IMR-90 (cell line): Measurements from ENCODE around the gene LYPD5. TPM values are rescaled to one million over a fixed set of nuclear protein-coding genes. Genes with fewer than 3 reads are reported as not detected.

ENCODE experiments used
- ATAC-seq: fragments of 200-7000 bp; cut with Tn5 transposase; 2 replicates; pipeline ENCODE4 v1.9.1; 2020; ENCODE audit warnings: low read depth, mild to moderate bottlenecking, moderate library complexity
- BruUV-seq: library from RNA; stranded (reverse); fragments of 400-500 nt; replicated peaks from 2 replicates; lab custom pipeline; 2021; lab: Mats Ljungman, UMichigan
- CTCF ChIA-PET: fragments of 300-600 bp; formaldehyde crosslinking; extraction: SDS; loops from one replicate; lab custom pipeline; 2021; ENCODE audit warnings: antibody characterized with exemption; lab: Yijun Ruan, JAX
- POLR2A ChIA-PET: fragments of 300-600 bp; sonication (Branson Sonifier 250); formaldehyde crosslinking; loops from one replicate; lab custom pipeline; 2022; ENCODE audit warnings: antibody characterized with exemption; ENCODE audit not compliant: unreplicated experiment; lab: Charles Lee
- DNase-seq: peaks from one replicate; pipeline ENCODE4 v3.0.0; 2013
- H2AFZ ChIP-seq: replicated peaks from 2 replicates; pipeline ENCODE3; 2013; ENCODE audit warnings: low read length, mild to moderate bottlenecking; ENCODE audit not compliant: poor library complexity
- H2AK5ac ChIP-seq: 2 replicates; pipeline ENCODE4 v1.6.1; 2013; ENCODE audit warnings: low read depth, low read length, inconsistent platforms
- H2AK9ac ChIP-seq: replicated peaks from 2 replicates; pipeline ENCODE3; 2013; ENCODE audit warnings: mild to moderate bottlenecking, low read depth, low read length, moderate library complexity; ENCODE audit not compliant: poor library complexity
- H2BK120ac ChIP-seq: 2 replicates; pipeline ENCODE4 v1.6.1; 2013; ENCODE audit warnings: low read depth, low read length, inconsistent platforms
- H2BK15ac ChIP-seq: 3 replicates; pipeline ENCODE4 v1.6.1; 2013; ENCODE audit warnings: low read depth, low read length, inconsistent platforms
- H2BK20ac ChIP-seq: 2 replicates; pipeline ENCODE4 v1.6.1; 2013; ENCODE audit warnings: low read depth, mild to moderate bottlenecking, inconsistent platforms, low read length, moderate library complexity
- H2BK5ac ChIP-seq: 2 replicates; pipeline ENCODE4 v1.6.1; 2013; ENCODE audit warnings: mild to moderate bottlenecking, low read depth, low read length, inconsistent platforms; ENCODE audit not compliant: poor library complexity, severe bottlenecking
- H3K14ac ChIP-seq: replicated peaks from 2 replicates; pipeline ENCODE4 v1.6.1; 2013; ENCODE audit warnings: low read depth, low read length, inconsistent platforms
- H3K18ac ChIP-seq: 2 replicates; pipeline ENCODE4 v1.6.1; 2013; ENCODE audit warnings: low read depth, low read length, control low read depth
- H3K23ac ChIP-seq: 2 replicates; pipeline ENCODE4 v1.6.1; 2013; ENCODE audit warnings: low read depth, low read length, inconsistent platforms
- H3K27ac ChIP-seq: 2 replicates; pipeline ENCODE4 v1.5.1; 2013; ENCODE audit warnings: mild to moderate bottlenecking, control low read depth, low read length; ENCODE audit not compliant: insufficient read depth
- H3K27me3 ChIP-seq: 2 replicates; pipeline ENCODE4 v1.6.1; 2013; ENCODE audit warnings: low read length; ENCODE audit not compliant: control insufficient read depth, insufficient read depth
- H3K36me3 ChIP-seq: 2 replicates; pipeline ENCODE4 v1.6.1; 2013; ENCODE audit warnings: low read length, mixed read lengths; ENCODE audit not compliant: control insufficient read depth, insufficient read depth
- H3K4ac ChIP-seq: 2 replicates; pipeline ENCODE4 v1.6.1; 2013; ENCODE audit warnings: low read depth, low read length, inconsistent platforms
- H3K4me1 ChIP-seq: 2 replicates; pipeline ENCODE4 v1.6.1; 2013; ENCODE audit warnings: low read length, mixed read lengths; ENCODE audit not compliant: control insufficient read depth, insufficient read depth
- H3K4me2 ChIP-seq: 2 replicates; pipeline ENCODE4 v1.6.1; 2013; ENCODE audit warnings: low read depth, mild to moderate bottlenecking, control low read depth, low read length, moderate library complexity
- H3K4me3 ChIP-seq: 2 replicates; pipeline ENCODE4 v1.5.1; 2013; ENCODE audit warnings: low read depth, mild to moderate bottlenecking, control low read depth, low read length, moderate library complexity; ENCODE audit not compliant: insufficient read depth
- H3K56ac ChIP-seq: 2 replicates; pipeline ENCODE4 v1.6.1; 2013; ENCODE audit warnings: low read length, inconsistent platforms; ENCODE audit not compliant: insufficient read depth; ENCODE audit errors: extremely low read depth
- H3K79me1 ChIP-seq, 2 experiments: 2 replicates each; pipeline ENCODE4 v1.6.1; 2013; ENCODE audit warnings: low read length in 2 of 2, inconsistent platforms in 1 of 2, low read depth in 1 of 2
- H3K9ac ChIP-seq: 2 replicates; pipeline ENCODE4 v1.6.1; 2013; ENCODE audit warnings: low read depth, low read length, control low read depth
- H3K9me1 ChIP-seq: 2 replicates; pipeline ENCODE4 v1.6.1; 2013; ENCODE audit warnings: low read length, inconsistent platforms; ENCODE audit not compliant: insufficient read depth
- H3K9me3 ChIP-seq: 2 replicates; pipeline ENCODE4 v1.6.1; 2013; ENCODE audit warnings: low read length; ENCODE audit not compliant: control insufficient read depth, insufficient read depth
- H4K20me1 ChIP-seq: 2 replicates; pipeline ENCODE4 v1.6.1; 2013; ENCODE audit warnings: low read length, inconsistent platforms; ENCODE audit not compliant: insufficient read depth
- H4K5ac ChIP-seq: 2 replicates; pipeline ENCODE4 v1.6.1; 2013; ENCODE audit warnings: mild to moderate bottlenecking, low read depth, low read length, control low read depth
- H4K8ac ChIP-seq, 2 experiments: 2 replicates each; pipeline ENCODE4 v1.6.1; 2013; ENCODE audit warnings: low read depth in 2 of 2, low read length in 2 of 2, control low read depth in 1 of 2, inconsistent platforms in 1 of 2
- H4K91ac ChIP-seq: 2 replicates; pipeline ENCODE4 v1.6.1; 2013; ENCODE audit warnings: low read depth, low read length, inconsistent platforms; ENCODE audit not compliant: insufficient read depth
- CHD1 ChIP-seq: IDR thresholded peaks from 2 replicates; pipeline ENCODE4 v1.6.1; 2012; ENCODE audit warnings: low read depth, low read length, improper control_type of control experiment
- FOS ChIP-seq: fragments of 150-350 bp; IDR thresholded peaks from 2 replicates; pipeline ENCODE4 v1.6.1; 2016; ENCODE audit warnings: low read depth, low read length
- MAFK ChIP-seq: IDR thresholded peaks from 2 replicates; pipeline ENCODE4 v1.6.1; 2012; ENCODE audit warnings: low read depth, low read length, improper control_type of control experiment
- MAZ ChIP-seq: IDR thresholded peaks from 2 replicates; pipeline ENCODE4 v1.6.1; 2012; ENCODE audit warnings: low read depth, mild to moderate bottlenecking, low read length, improper control_type of control experiment, moderate library complexity, borderline replicate concordance
- MXI1 ChIP-seq: IDR thresholded peaks from 2 replicates; pipeline ENCODE4 v1.6.1; 2012; ENCODE audit warnings: low read depth, mild to moderate bottlenecking, low read length, moderate library complexity, borderline replicate concordance
- NFE2L2 ChIP-seq: fragments of 150-350 bp; IDR thresholded peaks from 2 replicates; pipeline ENCODE4 v1.6.1; 2016; ENCODE audit warnings: low read depth, mild to moderate bottlenecking, low read length
- POLR2A ChIP-seq: IDR thresholded peaks from 2 replicates; pipeline ENCODE4 v1.6.1; 2012; ENCODE audit warnings: mild to moderate bottlenecking, low read depth, low read length
- RAD21 ChIP-seq: IDR thresholded peaks from 2 replicates; pipeline ENCODE4 v1.6.1; 2012; ENCODE audit warnings: low read length, improper control_type of control experiment
- RCOR1 ChIP-seq: IDR thresholded peaks from 2 replicates; pipeline ENCODE4 v1.6.1; 2012; ENCODE audit warnings: mild to moderate bottlenecking, low read length, improper control_type of control experiment; ENCODE audit not compliant: insufficient replicate concordance
- RFX5 ChIP-seq: IDR thresholded peaks from 2 replicates; pipeline ENCODE4 v1.8.0; 2012; ENCODE audit warnings: low read depth, mild to moderate bottlenecking, low read length, moderate library complexity
- SMC3 ChIP-seq: fragments of 150-350 bp; IDR thresholded peaks from 2 replicates; pipeline ENCODE4 v1.6.1; 2016; ENCODE audit warnings: low read depth, mild to moderate bottlenecking, antibody characterized with exemption, low read length, moderate library complexity
- WGBS, 2 experiments: methylation state at CpG; one replicate each; pipeline versions ENCODE4 v1.1.5 to v1.1.7; 2013; ENCODE audit warnings: missing lambda C conversion rate in 2 of 2; ENCODE audit not compliant: insufficient read length in 1 of 2; ENCODE audit errors: extremely low coverage in 2 of 2; 5-methylcytosine and 5-hydroxymethylcytosine counted together
- dilution Hi-C: fragments of 300-500 bp; cut with HindIII; formaldehyde crosslinking; loops from one replicate; pipeline ENCODE4 v1.14.3; 2018; ENCODE audit warnings: low sequenced_read_pairs; ENCODE audit not compliant: unreplicated experiment
- in situ Hi-C: fragments of 300-500 bp; cut with MboI; formaldehyde crosslinking; loops from 3 replicates; pipeline ENCODE4 v1.14.3; 2019; ENCODE audit warnings: low sequenced_read_pairs, inconsistent platforms, mixed read lengths
- intact Hi-C: fragments of 100-400 bp; cut with micrococcal nuclease; formaldehyde crosslinking; loops from 2 replicates; pipeline ENCODE4 v1.10.0; 2022
- polyA plus RNA-seq, 3 experiments: library from polyadenylated mRNA; depleted of rRNA; stranded (reverse); fragments of >200 nt; gene quantifications; 2 replicates each; pipeline ENCODE4 v1.2.3, GENCODE V29; 2012; ENCODE audit warnings: low replicate concordance in 1 of 3
- total RNA-seq: library from RNA; depleted of rRNA; stranded (reverse); fragments of >200 nt; gene quantifications from 2 replicates; pipeline ENCODE4 v1.2.3, GENCODE V29; 2012
- TF ChIP-seq, protein P1 (sequence below): conservative IDR thresholded peaks from 2 replicates; pipeline ENCODE4 v1.5.1; 2012; ENCODE audit warnings: mild to moderate bottlenecking, low read depth, low read length, improper control_type of control experiment
- TF ChIP-seq, protein P2 (sequence below): fragments of 150-350 bp; IDR thresholded peaks from 2 replicates; pipeline ENCODE4 v1.6.1; 2016; ENCODE audit warnings: low read depth, mild to moderate bottlenecking, low read length, moderate library complexity, borderline replicate concordance
- TF ChIP-seq, protein P3 (sequence below): fragments of 150-350 bp; IDR thresholded peaks from 2 replicates; pipeline ENCODE4 v1.6.1; 2017; ENCODE audit warnings: mild to moderate bottlenecking, antibody characterized with exemption, low read length, low read depth

Gene LYPD5
- total and polyA plus RNA-seq, 2 of the 4 experiments (the other 2 are of a cell fraction) = 0.31 to 0.36 TPM

DNA sequence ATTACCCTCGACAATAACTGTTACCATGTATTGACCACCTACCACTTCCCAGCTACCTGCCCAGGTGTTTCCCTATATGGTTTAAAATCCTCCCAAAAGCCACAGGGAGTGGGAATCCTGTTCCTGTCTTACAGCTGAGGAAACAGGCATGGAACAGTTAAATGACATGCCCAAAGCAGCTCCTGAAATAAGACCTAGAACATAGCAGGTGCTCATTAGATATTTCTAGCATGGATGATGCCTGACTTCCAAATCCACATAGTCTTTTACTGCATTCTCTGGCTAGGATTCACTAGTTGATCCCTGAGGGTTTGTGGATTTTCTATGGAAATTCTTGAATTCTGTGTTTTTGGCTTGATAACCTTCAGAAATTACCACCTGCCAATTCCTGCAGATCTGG, 34.4 kb downstream of the LYPD5 start:
- Histone ChIP-seq H2BK15ac (no peak overlapping the region), H3K14ac (no peak overlapping the region), H3K4me1 (peaks cover 14% of the 10 kb centered on the region), H3K27me3 (0 out of 2 replicates have a peak, but pooled peaks cover 2% of the 10 kb centered on the region), H3K18ac (no peak overlapping the region), H2BK120ac (no peak overlapping the region), H3K23ac (no peak overlapping the region), H2BK5ac (no peak overlapping the region), H2AFZ (no peak overlapping the region), H3K9me1 (peaks cover 25% of the 10 kb centered on the region), H3K79me1 (peaks cover 0 to 11% of the 10 kb centered on the region in 2 experiments; a peak in 2 of 4 replicates), H3K36me3 (no peaks in the 10 kb centered on the region), H3K4ac (no peak overlapping the region), H4K5ac (no peak overlapping the region), H3K9me3 (no peaks in the 10 kb centered on the region), H2BK20ac (no peak overlapping the region), H4K8ac (no peak overlapping the region), H2AK5ac (no peak overlapping the region), H3K9ac (no peak overlapping the region), H3K4me2 (no peak overlapping the region), H3K27ac (no peak overlapping the region), H4K91ac (no peak overlapping the region), H3K4me3 (no peak overlapping the region), H4K20me1 (no peaks in the 10 kb centered on the region; the same call in 1 of the 2 replicates), H2AK9ac (no peak overlapping the region), H3K56ac (no peak overlapping the region)
- DNase-seq (no peak), ATAC-seq (no peak)
- dilution Hi-C loops (no loop called here), in situ Hi-C loops (no loop called here), intact Hi-C loops (no loop called here)
- TF ChIP-seq, protein P1, sequence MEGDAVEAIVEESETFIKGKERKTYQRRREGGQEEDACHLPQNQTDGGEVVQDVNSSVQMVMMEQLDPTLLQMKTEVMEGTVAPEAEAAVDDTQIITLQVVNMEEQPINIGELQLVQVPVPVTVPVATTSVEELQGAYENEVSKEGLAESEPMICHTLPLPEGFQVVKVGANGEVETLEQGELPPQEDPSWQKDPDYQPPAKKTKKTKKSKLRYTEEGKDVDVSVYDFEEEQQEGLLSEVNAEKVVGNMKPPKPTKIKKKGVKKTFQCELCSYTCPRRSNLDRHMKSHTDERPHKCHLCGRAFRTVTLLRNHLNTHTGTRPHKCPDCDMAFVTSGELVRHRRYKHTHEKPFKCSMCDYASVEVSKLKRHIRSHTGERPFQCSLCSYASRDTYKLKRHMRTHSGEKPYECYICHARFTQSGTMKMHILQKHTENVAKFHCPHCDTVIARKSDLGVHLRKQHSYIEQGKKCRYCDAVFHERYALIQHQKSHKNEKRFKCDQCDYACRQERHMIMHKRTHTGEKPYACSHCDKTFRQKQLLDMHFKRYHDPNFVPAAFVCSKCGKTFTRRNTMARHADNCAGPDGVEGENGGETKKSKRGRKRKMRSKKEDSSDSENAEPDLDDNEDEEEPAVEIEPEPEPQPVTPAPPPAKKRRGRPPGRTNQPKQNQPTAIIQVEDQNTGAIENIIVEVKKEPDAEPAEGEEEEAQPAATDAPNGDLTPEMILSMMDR = no peak
- TF ChIP-seq RFX5 (no peak), MXI1 (no peak), RCOR1 (no peak), POLR2A (no peak), MAZ (no peak), CHD1 (no peak), RAD21 (no peak), SMC3 (no peak), NFE2L2 (no peak), MAFK (no peak), FOS (no peak)
- TF ChIP-seq, protein P2, sequence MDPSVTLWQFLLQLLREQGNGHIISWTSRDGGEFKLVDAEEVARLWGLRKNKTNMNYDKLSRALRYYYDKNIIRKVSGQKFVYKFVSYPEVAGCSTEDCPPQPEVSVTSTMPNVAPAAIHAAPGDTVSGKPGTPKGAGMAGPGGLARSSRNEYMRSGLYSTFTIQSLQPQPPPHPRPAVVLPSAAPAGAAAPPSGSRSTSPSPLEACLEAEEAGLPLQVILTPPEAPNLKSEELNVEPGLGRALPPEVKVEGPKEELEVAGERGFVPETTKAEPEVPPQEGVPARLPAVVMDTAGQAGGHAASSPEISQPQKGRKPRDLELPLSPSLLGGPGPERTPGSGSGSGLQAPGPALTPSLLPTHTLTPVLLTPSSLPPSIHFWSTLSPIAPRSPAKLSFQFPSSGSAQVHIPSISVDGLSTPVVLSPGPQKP = no peak
- TF ChIP-seq, protein P3, sequence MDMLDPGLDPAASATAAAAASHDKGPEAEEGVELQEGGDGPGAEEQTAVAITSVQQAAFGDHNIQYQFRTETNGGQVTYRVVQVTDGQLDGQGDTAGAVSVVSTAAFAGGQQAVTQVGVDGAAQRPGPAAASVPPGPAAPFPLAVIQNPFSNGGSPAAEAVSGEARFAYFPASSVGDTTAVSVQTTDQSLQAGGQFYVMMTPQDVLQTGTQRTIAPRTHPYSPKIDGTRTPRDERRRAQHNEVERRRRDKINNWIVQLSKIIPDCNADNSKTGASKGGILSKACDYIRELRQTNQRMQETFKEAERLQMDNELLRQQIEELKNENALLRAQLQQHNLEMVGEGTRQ = no peak
- ChIA-PET CTCF (interaction anchor here (0.5 kb wide), 1 partner anchor 25 kb away, joined by 4 read pairs; no protein-coding TSS in a partner anchor), POLR2A (no interaction called here)
- BruUV-seq = no TSS peak
- WGBS, 2 experiments = no CpG with 5 or more reads among the region's 1 CpG
